ENCODE data around the gene SCLT1. TPM values are rescaled to one million over a fixed set of nuclear protein-coding genes. Genes with fewer than 3 reads are reported as not detected.

The SCLT1 gene
- total RNA-seq, 1 experiment from 2014 or later = 14.3 TPM

DNA sequence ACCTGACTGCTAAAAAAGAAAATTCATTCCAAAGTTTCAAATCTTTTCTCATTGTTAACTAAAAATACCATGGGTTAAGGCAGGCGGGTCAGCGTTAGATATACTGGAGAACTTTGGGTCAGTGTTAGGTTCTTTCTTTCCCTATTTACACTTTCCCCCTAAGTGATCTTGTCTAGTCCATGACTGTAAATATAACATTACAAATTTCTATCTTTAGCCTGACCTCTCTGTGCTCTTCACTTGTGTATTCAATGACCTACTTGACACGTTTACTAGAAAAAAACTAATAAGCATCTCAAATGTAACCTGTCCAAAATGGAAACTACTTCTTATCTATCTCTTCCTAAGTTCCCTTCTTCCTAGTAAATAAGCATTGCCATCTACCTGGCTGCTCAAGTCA, 188.5 kb downstream of the SCLT1 start:
- TF ChIP-seq, protein P1, sequence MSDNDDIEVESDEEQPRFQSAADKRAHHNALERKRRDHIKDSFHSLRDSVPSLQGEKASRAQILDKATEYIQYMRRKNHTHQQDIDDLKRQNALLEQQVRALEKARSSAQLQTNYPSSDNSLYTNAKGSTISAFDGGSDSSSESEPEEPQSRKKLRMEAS (CRISPR knock-in tag; IDR thresholded peaks at IDR 0.05) = no peak
- TF ChIP-seq ZNF416 (CRISPR knock-in tag; IDR thresholded peaks at IDR 0.05) (no peak), JUN (CRISPR knock-in tag; IDR thresholded peaks at IDR 0.05) (no peak), OVOL2 (CRISPR knock-in tag; IDR thresholded peaks at IDR 0.05; ENCODE audit: borderline replicate concordance) (no peak), CREM (CRISPR knock-in tag; IDR thresholded peaks at IDR 0.05) (no peak), TCF7 (CRISPR knock-in tag; IDR thresholded peaks at IDR 0.05; ENCODE audit: low read depth) (no peak), ESRRA (CRISPR knock-in tag; IDR thresholded peaks at IDR 0.05; ENCODE audit: borderline replicate concordance) (no peak), NR2C2 (CRISPR knock-in tag; IDR thresholded peaks at IDR 0.05) (no peak), MXD4 (CRISPR knock-in tag; IDR thresholded peaks at IDR 0.05; ENCODE audit: borderline replicate concordance) (no peak)
- TF ChIP-seq, protein P2, sequence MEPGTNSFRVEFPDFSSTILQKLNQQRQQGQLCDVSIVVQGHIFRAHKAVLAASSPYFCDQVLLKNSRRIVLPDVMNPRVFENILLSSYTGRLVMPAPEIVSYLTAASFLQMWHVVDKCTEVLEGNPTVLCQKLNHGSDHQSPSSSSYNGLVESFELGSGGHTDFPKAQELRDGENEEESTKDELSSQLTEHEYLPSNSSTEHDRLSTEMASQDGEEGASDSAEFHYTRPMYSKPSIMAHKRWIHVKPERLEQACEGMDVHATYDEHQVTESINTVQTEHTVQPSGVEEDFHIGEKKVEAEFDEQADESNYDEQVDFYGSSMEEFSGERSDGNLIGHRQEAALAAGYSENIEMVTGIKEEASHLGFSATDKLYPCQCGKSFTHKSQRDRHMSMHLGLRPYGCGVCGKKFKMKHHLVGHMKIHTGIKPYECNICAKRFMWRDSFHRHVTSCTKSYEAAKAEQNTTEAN (CRISPR knock-in tag; IDR thresholded peaks at IDR 0.05) = no peak
- TF ChIP-seq, protein P3, sequence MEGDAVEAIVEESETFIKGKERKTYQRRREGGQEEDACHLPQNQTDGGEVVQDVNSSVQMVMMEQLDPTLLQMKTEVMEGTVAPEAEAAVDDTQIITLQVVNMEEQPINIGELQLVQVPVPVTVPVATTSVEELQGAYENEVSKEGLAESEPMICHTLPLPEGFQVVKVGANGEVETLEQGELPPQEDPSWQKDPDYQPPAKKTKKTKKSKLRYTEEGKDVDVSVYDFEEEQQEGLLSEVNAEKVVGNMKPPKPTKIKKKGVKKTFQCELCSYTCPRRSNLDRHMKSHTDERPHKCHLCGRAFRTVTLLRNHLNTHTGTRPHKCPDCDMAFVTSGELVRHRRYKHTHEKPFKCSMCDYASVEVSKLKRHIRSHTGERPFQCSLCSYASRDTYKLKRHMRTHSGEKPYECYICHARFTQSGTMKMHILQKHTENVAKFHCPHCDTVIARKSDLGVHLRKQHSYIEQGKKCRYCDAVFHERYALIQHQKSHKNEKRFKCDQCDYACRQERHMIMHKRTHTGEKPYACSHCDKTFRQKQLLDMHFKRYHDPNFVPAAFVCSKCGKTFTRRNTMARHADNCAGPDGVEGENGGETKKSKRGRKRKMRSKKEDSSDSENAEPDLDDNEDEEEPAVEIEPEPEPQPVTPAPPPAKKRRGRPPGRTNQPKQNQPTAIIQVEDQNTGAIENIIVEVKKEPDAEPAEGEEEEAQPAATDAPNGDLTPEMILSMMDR (IDR thresholded peaks at IDR 0.05) = no peak
- TF ChIP-seq, protein P4, sequence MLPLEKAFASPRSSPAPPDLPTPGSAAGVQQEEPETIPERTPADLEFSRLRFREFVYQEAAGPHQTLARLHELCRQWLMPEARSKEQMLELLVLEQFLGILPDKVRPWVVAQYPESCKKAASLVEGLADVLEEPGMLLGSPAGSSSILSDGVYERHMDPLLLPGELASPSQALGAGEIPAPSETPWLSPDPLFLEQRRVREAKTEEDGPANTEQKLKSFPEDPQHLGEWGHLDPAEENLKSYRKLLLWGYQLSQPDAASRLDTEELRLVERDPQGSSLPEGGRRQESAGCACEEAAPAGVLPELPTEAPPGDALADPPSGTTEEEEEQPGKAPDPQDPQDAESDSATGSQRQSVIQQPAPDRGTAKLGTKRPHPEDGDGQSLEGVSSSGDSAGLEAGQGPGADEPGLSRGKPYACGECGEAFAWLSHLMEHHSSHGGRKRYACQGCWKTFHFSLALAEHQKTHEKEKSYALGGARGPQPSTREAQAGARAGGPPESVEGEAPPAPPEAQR (CRISPR knock-in tag; IDR thresholded peaks at IDR 0.05) = no peak
- TF ChIP-seq, protein P5, sequence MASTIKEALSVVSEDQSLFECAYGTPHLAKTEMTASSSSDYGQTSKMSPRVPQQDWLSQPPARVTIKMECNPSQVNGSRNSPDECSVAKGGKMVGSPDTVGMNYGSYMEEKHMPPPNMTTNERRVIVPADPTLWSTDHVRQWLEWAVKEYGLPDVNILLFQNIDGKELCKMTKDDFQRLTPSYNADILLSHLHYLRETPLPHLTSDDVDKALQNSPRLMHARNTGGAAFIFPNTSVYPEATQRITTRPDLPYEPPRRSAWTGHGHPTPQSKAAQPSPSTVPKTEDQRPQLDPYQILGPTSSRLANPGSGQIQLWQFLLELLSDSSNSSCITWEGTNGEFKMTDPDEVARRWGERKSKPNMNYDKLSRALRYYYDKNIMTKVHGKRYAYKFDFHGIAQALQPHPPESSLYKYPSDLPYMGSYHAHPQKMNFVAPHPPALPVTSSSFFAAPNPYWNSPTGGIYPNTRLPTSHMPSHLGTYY (CRISPR knock-in tag; IDR thresholded peaks at IDR 0.05) = no peak
- no peaks in the 10 kb centered on the region for H3K4me1 Mint-ChIP-seq
- no peaks in the 10 kb centered on the region for H3K36me3 Mint-ChIP-seq
- ChIA-PET POLR2A (no interaction called here), CTCF (no interaction called here)
- H3K9me3 Mint-ChIP-seq = no peaks in the 10 kb centered on the region
- DNase-seq (ENCODE audit: low spot score) (no peak), ATAC-seq (no peak)
- no peak overlapping the region for H3K4me3 Mint-ChIP-seq
- H3K27ac Mint-ChIP-seq = no peak overlapping the region
- no peaks in the 10 kb centered on the region for H3K27me3 Mint-ChIP-seq (ENCODE audit: low read depth)

DNA sequence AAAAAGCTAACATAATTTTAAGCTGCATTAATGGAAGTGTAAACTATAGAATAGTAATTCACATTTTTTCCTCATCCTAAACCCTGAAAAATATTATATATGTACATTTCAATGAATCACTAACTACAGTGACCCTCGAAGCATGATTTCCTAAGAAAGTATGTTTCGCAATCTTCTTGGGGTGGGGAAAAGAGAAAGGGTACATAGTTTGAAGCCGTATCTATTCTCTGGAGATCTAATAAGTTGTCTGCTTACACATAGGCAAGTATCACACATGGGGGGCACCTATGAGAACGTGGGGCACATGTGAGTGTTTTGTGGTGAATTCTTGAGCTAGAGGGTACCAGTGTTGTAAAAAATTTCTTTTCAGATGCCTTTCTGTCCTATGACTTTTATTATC, 212.7 kb downstream of the SCLT1 start:
- H3K9me3 Mint-ChIP-seq = no peaks in the 10 kb centered on the region
- no peak overlapping the region for H3K27ac Mint-ChIP-seq
- no peaks in the 10 kb centered on the region for H3K36me3 Mint-ChIP-seq
- H3K4me1 Mint-ChIP-seq = peaks cover 5% of the 10 kb centered on the region; the same call in 1 of the 2 replicates
- ChIA-PET CTCF (no interaction called here), POLR2A (no interaction called here)
- no peak for TF ChIP-seq ZNF219 (CRISPR knock-in tag; IDR thresholded peaks at IDR 0.05; ENCODE audit: borderline replicate concordance)
- no peaks in the 10 kb centered on the region for H3K27me3 Mint-ChIP-seq (ENCODE audit: low read depth)
- no peak for DNase-seq (ENCODE audit: low spot score)
- no peak overlapping the region for H3K4me3 Mint-ChIP-seq
- ATAC-seq = no peak

DNA sequence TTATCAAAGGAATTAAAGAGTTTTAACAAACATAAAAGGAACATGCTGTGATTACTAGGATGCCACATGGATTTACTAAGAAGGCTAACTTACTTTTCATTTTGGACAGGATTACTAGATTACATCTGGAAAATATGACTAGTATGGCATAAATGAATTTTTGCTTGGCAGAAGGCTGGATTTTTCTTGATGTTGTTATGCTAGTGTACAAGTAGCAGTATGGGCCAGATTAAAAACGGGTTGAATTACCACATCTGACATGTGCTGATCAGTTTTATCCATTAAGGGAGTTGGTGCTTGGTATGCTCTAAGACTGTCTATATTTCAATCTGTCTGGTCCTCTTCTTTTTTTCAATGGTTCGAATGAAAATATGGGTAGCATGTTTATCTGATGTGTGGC, 213.4 kb downstream of the SCLT1 start:
- Mint-ChIP-seq H3K4me1 (peaks cover 10% of the 10 kb centered on the region), H3K27ac (no peak overlapping the region), H3K4me3 (no peak overlapping the region), H3K36me3 (no peaks in the 10 kb centered on the region), H3K9me3 (no peaks in the 10 kb centered on the region), H3K27me3 (ENCODE audit: low read depth) (no peaks in the 10 kb centered on the region)
- DNase-seq (ENCODE audit: low spot score) = no peak
- CTCF ChIA-PET = no interaction called here
- ATAC-seq = no peak
- POLR2A ChIA-PET = no interaction called here
- TF ChIP-seq OVOL2 (CRISPR knock-in tag; IDR thresholded peaks at IDR 0.05; ENCODE audit: borderline replicate concordance) = no peak
- TF ChIP-seq SP1 (CRISPR knock-in tag; conservative IDR thresholded peaks at IDR 0.05) = no peak
- TF ChIP-seq JUN (CRISPR knock-in tag; IDR thresholded peaks at IDR 0.05) = no peak
- TF ChIP-seq NR2C2 (CRISPR knock-in tag; IDR thresholded peaks at IDR 0.05) = no peak
- TF ChIP-seq, protein P6, sequence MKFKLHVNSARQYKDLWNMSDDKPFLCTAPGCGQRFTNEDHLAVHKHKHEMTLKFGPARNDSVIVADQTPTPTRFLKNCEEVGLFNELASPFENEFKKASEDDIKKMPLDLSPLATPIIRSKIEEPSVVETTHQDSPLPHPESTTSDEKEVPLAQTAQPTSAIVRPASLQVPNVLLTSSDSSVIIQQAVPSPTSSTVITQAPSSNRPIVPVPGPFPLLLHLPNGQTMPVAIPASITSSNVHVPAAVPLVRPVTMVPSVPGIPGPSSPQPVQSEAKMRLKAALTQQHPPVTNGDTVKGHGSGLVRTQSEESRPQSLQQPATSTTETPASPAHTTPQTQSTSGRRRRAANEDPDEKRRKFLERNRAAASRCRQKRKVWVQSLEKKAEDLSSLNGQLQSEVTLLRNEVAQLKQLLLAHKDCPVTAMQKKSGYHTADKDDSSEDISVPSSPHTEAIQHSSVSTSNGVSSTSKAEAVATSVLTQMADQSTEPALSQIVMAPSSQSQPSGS (CRISPR knock-in tag; IDR thresholded peaks at IDR 0.05; ENCODE audit: borderline replicate concordance, low read depth) = no peak
- no peak for TF ChIP-seq RORB (CRISPR knock-in tag; IDR thresholded peaks at IDR 0.05)
- TF ChIP-seq NFATC4 (CRISPR knock-in tag; IDR thresholded peaks at IDR 0.05) = no peak
- TF ChIP-seq, protein P7, sequence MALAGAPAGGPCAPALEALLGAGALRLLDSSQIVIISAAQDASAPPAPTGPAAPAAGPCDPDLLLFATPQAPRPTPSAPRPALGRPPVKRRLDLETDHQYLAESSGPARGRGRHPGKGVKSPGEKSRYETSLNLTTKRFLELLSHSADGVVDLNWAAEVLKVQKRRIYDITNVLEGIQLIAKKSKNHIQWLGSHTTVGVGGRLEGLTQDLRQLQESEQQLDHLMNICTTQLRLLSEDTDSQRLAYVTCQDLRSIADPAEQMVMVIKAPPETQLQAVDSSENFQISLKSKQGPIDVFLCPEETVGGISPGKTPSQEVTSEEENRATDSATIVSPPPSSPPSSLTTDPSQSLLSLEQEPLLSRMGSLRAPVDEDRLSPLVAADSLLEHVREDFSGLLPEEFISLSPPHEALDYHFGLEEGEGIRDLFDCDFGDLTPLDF (CRISPR knock-in tag; IDR thresholded peaks at IDR 0.05) = no peak
- TF ChIP-seq, protein P8, sequence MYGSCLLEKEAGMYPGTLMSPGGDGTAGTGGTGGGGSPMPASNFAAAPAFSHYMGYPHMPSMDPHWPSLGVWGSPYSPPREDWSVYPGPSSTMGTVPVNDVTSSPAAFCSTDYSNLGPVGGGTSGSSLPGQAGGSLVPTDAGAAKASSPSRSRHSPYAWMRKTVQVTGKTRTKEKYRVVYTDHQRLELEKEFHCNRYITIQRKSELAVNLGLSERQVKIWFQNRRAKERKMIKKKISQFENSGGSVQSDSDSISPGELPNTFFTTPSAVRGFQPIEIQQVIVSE (CRISPR knock-in tag; IDR thresholded peaks at IDR 0.05; ENCODE audit: borderline replicate concordance) = no peak
- no peak for TF ChIP-seq SMAD3 (CRISPR knock-in tag; IDR thresholded peaks at IDR 0.05; ENCODE audit: borderline replicate concordance)
- TF ChIP-seq, protein P9, sequence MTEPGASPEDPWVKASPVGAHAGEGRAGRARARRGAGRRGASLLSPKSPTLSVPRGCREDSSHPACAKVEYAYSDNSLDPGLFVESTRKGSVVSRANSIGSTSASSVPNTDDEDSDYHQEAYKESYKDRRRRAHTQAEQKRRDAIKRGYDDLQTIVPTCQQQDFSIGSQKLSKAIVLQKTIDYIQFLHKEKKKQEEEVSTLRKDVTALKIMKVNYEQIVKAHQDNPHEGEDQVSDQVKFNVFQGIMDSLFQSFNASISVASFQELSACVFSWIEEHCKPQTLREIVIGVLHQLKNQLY (CRISPR knock-in tag; IDR thresholded peaks at IDR 0.05) = no peak

Measured in WTC11 (cell line).